Muscle of arm (tissue), 14 donors: ENCODE measurements around the gene CNNM2. TPM values are rescaled to one million over a fixed set of nuclear protein-coding genes. Genes with fewer than 3 reads are reported as not detected.

Source experiments
- DNase-seq: peaks from one replicate; pipeline ENCODE4 v3.0.0-alpha.2; 2013
- long read RNA-seq, 11 donors: transcript quantifications; one replicate each; lab custom pipeline, GENCODE V29; 2026
- polyA plus RNA-seq, 12 donors: library from polyadenylated mRNA; unstranded; fragments of 120-200 nt; gene quantifications; one replicate each; pipeline ENCODE4 v1.2.1, GENCODE V29; 2013; ENCODE audit not compliant: insufficient read length in 12 of 12

Gene CNNM2
- polyA plus RNA-seq = 1 to 10 TPM in 11 of 12 donors, not detected in 1; 1.7 to 7.1 (median 3.2) TPM
- long read RNA-seq, donor 1, full-length matches to known transcripts = 3 of 3 reads
- long read RNA-seq, donor 1, partial matches to known transcripts = 0 of 3 reads
- long read RNA-seq, donor 1, other reads (novel, unspliced or antisense) = 0 of 3 reads
- long read RNA-seq, donor 2, partial matches to known transcripts = 0 of 13 reads
- long read RNA-seq, donor 2, other reads (novel, unspliced or antisense) = 13 of 13 reads
- long read RNA-seq, donor 3 = 0 reads
- long read RNA-seq, donor 4 = 0 reads
- long read RNA-seq, donor 5 = 0 reads
- long read RNA-seq, donor 6, partial matches to known transcripts = 8 of 8 reads
- long read RNA-seq, donor 6, other reads (novel, unspliced or antisense) = 0 of 8 reads
- long read RNA-seq, donor 7, full-length matches to known transcripts = 1 of 1 reads
- long read RNA-seq, donor 7, partial matches to known transcripts = 0 of 1 reads
- long read RNA-seq, donor 7, other reads (novel, unspliced or antisense) = 0 of 1 reads
- long read RNA-seq, donor 8, partial matches to known transcripts = 10 of 10 reads
- long read RNA-seq, donor 8, other reads (novel, unspliced or antisense) = 0 of 10 reads
- long read RNA-seq, donor 9, partial matches to known transcripts = 0 of 1 reads
- long read RNA-seq, donor 9, other reads (novel, unspliced or antisense) = 0 of 1 reads
- long read RNA-seq, donor 10, full-length matches to known transcripts = 1 of 1 reads
- long read RNA-seq, donor 10, partial matches to known transcripts = 0 of 1 reads
- long read RNA-seq, donor 10, other reads (novel, unspliced or antisense) = 0 of 1 reads
- long read RNA-seq, donor 11, partial matches to known transcripts = 6 of 13 reads
- long read RNA-seq, donor 11, other reads (novel, unspliced or antisense) = 7 of 13 reads

- DNase-seq = peak; percentile 100
These were observed at the start of gene CNNM2 for GRCh38 chr10:102917962-102918816. Gene CNNM2, plus strand, starts transcription at chr10:102918294. Its CDS starts 187 bp downstream, at chr10:102918481.

DNA sequence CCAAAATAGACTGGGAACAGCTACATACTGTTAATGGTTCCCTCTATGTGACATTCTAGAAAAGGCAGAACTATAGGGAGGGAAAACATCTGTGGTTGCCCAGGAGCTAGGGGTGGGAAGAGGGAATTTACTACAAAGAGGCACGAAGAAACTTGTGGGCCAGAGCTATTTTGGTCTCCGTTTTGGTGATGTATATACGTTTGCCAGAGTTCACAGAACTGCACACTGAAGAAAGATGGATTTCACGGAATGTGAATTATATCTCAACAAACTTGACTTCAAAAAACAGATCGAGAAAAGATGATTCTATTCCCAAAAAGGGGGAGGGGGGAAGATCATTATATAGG lies 49.2 kb upstream of the CNNM2 start:
- DNase-seq = peak; percentile 41

DNA sequence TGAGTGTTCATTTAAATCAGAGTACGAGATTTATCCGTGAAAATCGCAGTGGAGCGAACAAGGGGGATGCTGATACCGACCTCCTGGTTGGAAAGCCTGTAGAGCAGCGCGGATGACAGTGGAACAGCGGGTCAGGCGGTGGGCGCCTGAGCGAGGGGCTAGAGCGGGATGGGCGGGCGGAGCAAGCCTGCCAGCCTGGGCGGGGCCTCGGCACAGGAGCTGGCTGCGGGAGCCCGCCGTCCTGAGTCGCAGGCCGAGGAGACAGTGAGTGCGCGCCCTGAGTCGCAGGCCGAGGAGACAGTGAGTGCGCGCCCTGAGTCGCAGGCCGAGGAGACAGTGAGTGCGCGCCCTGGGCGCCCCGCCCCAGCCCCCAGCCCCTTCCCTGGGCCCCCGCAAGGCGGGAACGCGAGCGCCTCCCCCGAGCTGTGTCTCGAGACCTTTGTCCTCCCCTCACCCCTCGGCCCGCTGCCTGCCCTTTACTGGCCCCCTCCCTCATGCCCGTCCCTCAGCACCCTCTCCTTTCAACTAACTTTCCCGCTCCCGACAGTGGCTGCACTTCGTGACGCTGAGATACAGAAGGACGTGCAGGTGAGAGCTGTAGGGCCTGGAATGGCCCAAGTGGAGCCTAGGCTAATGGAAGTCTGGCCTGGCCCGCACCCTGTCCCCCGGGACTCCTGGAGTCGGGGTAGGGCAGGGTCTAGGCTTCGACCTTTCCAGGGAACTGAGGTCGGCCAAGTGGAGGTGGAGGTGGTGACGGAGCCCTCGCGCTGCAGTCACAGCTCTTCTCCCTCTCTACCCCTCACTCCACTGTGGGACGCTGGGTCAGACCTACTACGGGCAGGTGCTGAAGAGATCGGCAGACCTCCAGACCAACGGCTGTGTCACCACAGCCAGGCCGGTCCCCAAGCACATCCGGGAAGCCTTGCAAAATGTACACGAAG lies 48.6 kb upstream of the CNNM2 start, which contains the start of gene AS3MT:
TSS of gene AS3MT (plus strand) at position 213 of the 941 bp plus-strand sequence. CDS start at position 336, 123 bp downstream.
- DNase-seq = peak; percentile 54

DNA sequence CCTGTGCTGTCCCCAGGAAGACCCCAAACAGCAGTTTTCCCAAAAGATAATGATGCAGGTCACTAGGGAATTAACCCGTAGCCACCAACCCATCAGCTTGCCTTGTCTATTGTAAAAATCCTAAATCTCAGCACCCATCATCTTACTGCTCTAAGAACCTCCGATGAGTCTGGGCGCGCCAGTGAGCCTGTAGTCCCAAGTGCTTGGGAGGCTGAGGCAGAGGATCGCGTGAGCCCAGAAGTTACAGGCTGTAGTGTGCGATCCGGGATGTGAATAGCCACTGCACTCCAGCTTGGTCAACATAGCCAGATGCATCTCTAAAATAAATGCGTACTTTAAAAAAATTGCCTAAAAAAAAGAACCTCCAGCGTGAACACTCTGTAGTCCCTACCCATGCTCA lies 47.9 kb upstream of the CNNM2 start:
- DNase-seq = no peak

DNA sequence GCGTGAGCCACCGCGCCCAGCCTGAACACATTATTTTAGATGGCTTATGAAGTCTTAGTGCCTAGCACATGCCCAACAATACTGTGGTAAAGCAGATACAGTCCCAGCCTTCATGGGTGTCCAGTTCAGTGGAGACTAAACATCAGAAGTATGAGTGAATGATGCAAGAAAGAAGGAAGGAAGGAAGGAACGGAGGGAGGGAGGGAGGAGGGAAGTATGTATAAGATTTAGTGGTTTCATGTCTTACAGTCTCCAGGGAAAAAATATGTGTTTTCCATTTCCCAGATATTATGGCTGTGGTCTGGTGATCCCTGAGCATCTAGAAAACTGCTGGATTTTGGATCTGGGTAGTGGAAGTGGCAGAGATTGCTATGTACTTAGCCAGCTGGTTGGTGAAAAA lies 45.9 kb upstream of the CNNM2 start:
- no peak for DNase-seq

- no peak for DNase-seq
These were observed 41.3 kb upstream of the CNNM2 start for GRCh38 chr10:102876747-102877153.

- DNase-seq = no peak
These were observed 39.5 kb upstream of the CNNM2 start for GRCh38 chr10:102878629-102879028.

- no peak for DNase-seq
These were observed 37.8 kb upstream of the CNNM2 start for GRCh38 chr10:102880256-102880655.

GRCh38 chr10:102888048-102888447 lies 30.0 kb upstream of the CNNM2 start:
- no peak for DNase-seq

DNA sequence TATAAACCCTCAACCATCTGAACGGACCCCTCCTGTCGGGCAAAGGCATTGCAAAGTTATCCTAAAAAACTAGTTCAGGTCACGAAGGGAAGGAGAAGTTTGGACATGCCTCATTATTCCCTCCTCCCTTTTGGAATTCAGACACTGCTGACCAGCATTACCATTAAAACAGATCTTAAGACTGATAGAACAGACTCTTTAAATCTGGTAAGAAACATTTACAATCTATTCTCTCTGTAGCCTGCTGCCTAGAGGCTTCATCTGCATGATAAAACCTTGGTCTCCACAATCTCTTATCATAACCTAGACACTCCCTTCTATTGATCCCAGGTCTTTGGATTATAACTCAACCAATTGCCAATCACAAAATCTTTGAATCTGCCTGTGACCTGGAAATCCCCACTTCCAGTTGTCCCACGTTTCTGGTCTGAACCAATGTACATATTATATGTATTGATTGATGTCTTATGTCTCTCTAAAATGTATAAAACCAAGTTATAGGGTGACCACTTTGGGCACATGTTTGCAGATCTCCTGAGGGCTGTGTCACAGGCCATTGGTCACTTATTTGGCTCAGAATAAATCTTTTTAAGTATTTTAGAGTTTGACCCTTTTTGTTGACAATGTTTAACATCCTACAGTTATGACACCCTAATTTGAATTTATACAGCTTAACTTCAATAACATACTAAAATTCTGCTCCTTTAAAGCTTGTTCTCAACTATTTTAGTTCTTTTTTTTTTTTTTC lies 23.5 kb upstream of the CNNM2 start:
- no peak for DNase-seq

- DNase-seq = no peak
These were observed 18.1 kb upstream of the CNNM2 start for GRCh38 chr10:102900006-102900405.

DNA sequence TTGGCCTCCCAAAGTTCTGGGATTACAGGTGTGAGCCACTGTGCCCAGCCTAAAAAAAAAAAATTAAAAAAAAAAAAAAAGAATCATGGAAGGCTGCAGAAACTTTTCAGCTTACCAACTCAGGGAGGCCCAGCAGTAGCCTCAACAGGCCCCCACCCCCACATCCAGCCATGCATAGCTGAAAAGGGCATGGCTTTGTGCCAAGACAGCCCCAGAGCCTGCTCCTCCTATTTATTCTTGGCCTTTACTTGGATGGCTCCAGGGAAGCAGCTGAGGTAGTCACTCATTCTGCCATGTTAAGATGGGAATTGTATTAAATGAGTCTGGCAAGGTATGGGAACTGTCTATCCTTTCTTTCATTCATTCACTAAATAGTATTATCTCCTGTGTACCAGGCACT lies 13.7 kb upstream of the CNNM2 start:
- DNase-seq = no peak

DNA sequence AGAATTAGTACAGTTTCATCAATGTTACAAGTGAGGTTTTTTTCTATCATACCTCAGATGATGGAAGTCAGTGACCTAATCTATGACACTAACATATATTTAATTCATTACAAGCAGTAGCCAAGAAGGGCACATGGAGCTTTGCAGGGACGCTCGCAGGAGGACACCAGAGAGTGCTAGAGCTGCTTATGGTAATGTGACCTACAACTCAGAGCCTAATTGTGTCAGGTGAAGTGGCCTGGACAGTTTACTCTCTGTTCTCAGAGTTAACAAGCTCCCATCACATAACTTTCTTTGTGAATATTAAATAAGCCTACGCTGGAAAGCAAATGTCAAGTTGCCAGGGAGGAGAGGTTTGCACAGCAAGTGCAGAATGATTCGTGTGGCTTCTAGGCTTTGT lies 11.6 kb upstream of the CNNM2 start:
- DNase-seq = no peak

DNA sequence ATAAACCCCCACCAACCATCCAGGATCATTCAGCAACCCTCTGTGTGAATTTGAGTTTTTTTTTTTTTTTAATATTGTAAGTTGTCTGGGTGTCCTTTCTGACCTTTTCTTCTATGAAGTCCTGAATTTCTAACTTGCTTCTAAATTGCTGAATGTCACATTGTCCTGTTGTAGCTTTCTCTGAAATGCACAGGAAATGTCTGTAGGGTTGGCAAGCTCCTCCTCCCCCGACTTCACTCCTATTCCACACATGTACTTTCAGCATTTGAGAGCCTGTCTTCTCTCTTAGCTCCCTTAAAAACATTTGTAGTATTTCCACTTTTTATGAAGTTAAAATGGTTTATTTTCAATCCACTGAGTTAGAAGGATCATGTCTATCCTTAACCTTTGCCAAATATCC lies 3.3 kb upstream of the CNNM2 start:
- no peak for DNase-seq

DNA sequence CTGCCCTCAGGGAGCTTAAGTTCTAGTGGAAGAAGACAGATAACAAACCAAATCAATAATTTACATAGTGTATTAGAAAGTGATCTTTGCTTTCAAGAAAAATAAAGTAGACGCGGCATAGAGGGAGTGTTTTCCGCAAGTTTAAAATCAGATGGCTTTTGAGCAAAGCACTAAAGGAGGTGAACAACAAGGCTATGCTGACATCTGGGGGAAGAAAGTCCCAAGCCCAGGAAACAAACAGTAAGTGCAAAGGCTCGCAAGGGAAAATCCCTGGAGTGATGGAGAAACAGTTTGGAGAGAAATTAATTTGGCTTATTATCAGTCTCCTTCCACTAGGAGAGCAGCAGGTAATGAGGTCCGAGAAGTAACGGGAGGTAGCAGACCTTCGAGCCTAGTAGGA lies 1.9 kb upstream of the CNNM2 start:
- no peak for DNase-seq

- peak; percentile 76 for DNase-seq
These were observed 656 bp upstream of the CNNM2 start for GRCh38 chr10:102917314-102917961.

GRCh38 chr10:102918817-102919245 lies 737 bp downstream of the CNNM2 start:
- DNase-seq = no peak

DNA sequence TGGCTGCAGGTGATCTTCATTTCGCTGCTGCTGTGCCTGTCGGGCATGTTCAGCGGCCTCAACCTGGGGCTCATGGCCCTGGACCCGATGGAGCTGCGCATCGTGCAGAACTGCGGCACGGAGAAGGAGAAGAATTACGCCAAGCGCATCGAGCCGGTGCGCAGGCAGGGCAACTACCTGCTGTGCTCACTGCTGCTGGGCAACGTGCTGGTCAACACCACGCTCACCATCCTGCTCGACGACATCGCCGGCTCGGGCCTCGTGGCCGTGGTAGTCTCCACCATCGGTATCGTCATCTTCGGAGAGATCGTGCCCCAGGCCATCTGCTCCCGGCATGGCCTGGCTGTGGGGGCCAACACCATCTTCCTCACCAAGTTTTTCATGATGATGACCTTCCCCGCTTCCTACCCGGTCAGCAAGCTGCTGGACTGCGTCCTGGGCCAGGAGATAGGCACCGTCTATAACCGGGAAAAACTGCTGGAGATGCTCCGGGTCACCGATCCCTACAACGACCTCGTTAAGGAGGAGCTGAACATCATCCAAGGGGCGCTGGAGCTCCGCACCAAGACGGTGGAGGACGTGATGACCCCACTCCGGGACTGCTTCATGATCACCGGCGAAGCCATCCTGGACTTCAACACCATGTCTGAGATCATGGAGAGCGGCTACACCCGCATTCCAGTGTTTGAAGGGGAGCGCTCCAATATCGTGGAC lies 1.3 kb downstream of the CNNM2 start:
- no peak for DNase-seq
